GM13977 (cell line): Measurements from ENCODE around the gene RNF149.

Experiments
- DNase-seq: peaks from one replicate; pipeline ENCODE4 v3.0.0; 2012; ENCODE audit warnings: low spot score
- in situ Hi-C: fragments of 300-500 bp; cut with MboI; formaldehyde crosslinking; loops from one replicate; pipeline ENCODE4 v1.12.0; 2022; ENCODE audit warnings: low sequenced_read_pairs, low pct_unique_long_range_greater_than_20kb, mixed read lengths, inconsistent platforms; ENCODE audit not compliant: unreplicated experiment
- TF ChIP-seq, protein P1 (sequence below): IDR thresholded peaks from 2 replicates; pipeline ENCODE4 v1.5.1; 2012; ENCODE audit warnings: mild to moderate bottlenecking, control low read depth; ENCODE audit not compliant: insufficient read depth; ENCODE audit errors: extremely low read depth, missing control alignments

The RNF149 gene

DNA sequence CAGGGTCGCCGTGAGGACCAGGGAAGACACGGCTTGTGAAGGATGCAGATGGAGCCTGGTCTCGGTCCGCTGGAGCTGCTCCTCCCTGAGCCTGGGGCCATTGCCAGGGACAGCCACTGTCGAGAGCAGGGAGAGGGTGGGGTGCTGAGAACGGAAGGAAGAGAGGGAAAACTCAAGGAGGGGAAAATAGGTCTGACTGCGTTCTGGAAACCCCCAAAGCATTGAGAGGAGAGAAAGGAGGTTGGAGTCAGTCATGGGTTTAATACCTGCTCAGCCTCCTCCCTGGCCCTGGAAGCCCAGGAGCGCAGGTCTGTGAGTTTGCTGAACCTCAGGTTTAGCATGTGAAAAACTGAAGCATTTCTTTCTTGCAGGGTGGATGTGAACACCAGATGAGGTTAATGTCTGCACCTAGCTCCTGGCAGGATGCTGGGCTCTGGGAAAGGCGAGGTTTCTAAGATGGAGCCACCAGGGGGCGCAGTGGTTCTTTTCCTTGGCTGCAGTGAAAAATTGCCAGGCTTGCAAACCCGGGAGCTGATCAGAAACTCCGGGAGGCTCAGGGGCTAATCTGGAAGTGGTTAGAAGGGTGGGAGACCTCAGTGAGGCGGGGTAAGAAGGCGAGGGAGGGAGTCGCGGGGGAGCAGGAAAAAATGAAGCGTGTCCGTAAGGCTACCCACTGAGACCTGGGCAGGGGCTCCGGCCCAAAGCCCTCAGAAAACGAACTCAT, 33.6 kb upstream of the RNF149 start:
- TF ChIP-seq, protein P1, sequence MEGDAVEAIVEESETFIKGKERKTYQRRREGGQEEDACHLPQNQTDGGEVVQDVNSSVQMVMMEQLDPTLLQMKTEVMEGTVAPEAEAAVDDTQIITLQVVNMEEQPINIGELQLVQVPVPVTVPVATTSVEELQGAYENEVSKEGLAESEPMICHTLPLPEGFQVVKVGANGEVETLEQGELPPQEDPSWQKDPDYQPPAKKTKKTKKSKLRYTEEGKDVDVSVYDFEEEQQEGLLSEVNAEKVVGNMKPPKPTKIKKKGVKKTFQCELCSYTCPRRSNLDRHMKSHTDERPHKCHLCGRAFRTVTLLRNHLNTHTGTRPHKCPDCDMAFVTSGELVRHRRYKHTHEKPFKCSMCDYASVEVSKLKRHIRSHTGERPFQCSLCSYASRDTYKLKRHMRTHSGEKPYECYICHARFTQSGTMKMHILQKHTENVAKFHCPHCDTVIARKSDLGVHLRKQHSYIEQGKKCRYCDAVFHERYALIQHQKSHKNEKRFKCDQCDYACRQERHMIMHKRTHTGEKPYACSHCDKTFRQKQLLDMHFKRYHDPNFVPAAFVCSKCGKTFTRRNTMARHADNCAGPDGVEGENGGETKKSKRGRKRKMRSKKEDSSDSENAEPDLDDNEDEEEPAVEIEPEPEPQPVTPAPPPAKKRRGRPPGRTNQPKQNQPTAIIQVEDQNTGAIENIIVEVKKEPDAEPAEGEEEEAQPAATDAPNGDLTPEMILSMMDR: peak; percentile 82
- peak; percentile 77 for DNase-seq
- in situ Hi-C loops: no loop called here

DNA sequence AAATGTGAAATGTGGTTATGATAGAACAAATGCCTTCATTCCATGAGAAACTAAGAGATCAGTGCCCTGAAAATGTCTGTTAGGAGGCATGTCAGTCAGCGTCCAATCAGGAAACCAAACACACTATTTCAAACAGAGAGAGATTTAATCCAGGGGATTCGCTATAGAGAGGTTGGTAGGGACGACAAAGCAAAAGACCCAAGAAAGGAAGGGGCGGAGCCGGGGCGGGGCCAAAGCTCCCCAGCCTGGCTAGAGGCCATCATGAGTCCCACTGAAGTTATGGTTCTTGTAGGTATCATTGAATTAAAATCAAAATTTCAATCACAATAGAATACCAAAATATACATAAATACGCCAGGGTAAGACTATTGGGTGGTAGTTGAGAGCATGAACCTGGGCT, 32.9 kb upstream of the RNF149 start:
- in situ Hi-C loops: no loop called here
- DNase-seq: no peak
- TF ChIP-seq, protein P1: no peak

DNA sequence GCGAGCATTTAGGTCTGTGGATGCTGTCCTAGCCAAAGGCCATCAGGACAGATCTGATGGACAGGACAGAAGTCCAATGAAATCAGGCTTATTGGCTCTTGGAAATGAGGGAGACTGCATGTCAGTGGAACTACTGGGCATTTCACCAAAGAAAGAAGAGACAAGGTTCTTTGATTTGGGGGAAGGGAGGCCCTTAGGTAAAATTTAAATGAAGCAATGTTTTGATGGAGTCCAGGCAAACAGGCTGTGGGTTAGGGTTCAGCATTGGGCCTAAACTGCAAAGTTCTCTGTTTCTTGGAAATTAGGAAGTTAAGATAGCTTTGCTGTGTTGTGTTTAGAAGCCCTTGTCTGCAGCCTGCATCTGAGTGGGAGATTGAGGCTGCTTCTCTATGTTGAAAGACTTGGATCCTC, 31.6 kb upstream of the RNF149 start:
- DNase-seq: no peak
- TF ChIP-seq, protein P1: no peak
- in situ Hi-C loops: no loop called here

DNA sequence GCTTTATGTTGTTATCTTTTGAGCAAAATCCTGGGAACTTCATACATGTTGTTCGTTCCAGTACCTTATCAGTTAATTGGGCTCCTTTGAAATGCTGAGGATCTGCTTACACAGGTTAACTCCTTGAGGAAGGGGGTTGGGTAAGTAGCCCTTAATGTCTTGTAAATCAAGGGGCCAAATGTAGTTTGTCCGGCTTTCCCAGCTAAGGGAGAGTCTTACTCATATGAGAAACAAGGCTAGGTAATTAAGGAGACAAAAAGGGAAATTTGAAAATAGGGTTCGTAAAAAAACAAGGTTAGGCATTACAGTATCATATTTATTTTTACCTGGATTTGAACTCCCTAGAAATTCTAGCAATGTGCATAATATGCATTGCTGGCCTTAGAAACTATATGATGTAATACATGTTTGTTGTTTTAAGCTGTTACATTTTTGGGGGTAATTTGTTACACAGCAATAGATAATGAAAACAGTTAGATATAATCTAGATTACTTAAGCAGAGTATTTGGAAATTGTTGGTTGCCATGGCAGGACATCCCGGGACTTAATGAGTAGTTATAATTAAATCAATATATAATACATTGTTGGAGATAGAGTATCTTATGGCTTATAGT, 30.9 kb upstream of the RNF149 start:
- no peak for DNase-seq
- TF ChIP-seq, protein P1: no peak
- in situ Hi-C loops: no loop called here

DNA sequence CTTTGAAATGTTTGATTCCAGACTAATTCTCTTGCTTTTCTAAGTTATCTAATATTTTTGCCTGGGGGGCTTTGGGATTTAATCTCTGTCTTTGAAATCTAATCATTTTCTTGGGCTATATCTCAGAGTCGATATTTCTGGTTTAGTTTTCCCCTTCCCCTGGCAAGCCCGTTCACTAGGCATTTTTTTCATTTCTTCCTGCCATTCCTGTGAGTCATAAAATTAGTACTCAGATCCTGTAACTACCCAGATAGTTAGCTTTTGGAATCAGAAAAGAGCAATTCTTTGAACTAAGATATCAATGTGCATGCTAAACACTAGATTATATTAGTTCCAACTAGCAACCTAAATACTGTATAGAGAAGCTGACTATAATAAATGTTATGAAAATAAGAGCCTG, 29.4 kb upstream of the RNF149 start:
- in situ Hi-C loops: no loop called here
- DNase-seq: no peak
- TF ChIP-seq, protein P1: no peak

DNA sequence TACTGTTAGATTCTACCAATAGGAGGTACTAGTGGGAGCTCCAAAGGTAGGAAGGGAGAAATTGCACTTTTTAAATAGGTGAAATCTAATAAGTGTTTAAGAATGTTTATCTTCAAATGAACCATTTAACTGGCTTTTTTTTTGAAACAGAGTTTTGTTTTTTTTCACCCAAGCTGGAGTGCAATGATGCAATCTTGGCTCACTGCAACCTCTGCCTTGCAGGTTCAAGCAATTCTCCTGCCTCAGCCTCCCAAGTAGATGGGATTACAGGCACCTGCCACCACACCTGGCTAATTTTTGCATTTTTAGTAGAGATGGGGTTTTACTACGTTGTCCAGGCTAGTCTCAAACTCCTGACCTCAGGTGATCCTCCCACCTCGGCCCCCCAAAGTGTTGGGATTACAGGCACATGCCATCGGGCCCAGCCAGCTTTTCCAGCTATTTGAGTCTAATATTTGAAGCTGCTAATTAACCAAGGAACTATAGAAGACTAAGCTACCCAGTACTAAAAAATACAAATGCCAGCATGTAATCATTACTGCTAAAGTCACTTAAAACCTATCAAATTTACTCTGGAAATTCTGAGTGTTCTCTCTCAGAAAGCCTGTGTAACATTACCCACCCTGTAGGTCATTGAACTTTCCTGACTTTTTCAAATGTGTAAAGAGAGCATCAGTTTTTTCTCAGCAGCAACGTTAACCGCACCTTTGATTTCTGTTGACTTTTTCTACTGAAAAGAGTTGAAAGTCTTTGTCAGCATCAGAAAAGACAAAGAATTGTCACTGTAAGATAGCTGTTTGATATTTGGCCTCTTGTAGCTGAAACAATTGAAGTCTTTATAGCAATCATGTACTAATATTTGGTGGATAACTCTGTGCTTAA, 24.6 kb upstream of the RNF149 start:
- no peak for DNase-seq
- TF ChIP-seq, protein P1: no peak
- in situ Hi-C loops: no loop called here
